Ascending aorta (tissue), 2 donors: ENCODE data around the gene LMNB1. TPM values are rescaled to one million over a fixed set of nuclear protein-coding genes. Genes with fewer than 3 reads are reported as not detected.
"Not testable (repeated sequence)": the region's sequence is repeated elsewhere in the genome, so short reads cannot be mapped to it uniquely, and the experiment has no call there.

Source experiments
- DNase-seq, 2 donors: peaks; one replicate each; pipeline ENCODE4 v3.0.0-alpha.2; 2019; ENCODE audit warnings: low spot score in 2 of 2
- H3K27ac ChIP-seq, 2 donors: fragments of 200-600 bp; sonication (generic); one replicate each; pipeline ENCODE4 v1.5.1; 2016 to 2017; ENCODE audit warnings: mild to moderate bottlenecking in 1 of 2
- H3K27me3 ChIP-seq: fragments of 200-600 bp; sonication (generic); one replicate; pipeline ENCODE4 v1.5.1; 2017
- H3K36me3 ChIP-seq, 2 donors: fragments of 200-600 bp; sonication (generic); one replicate each; pipeline ENCODE4 v1.5.1; 2016
- H3K4me1 ChIP-seq, 2 donors: fragments of 200-600 bp; sonication (generic); one replicate each; pipeline ENCODE4 v1.5.1; 2016 to 2017; ENCODE audit warnings: mild to moderate bottlenecking in 1 of 2
- H3K4me3 ChIP-seq, 2 donors: fragments of 200-600 bp; sonication (generic); one replicate each; pipeline ENCODE4 v1.5.1; 2016 to 2017; ENCODE audit warnings: mild to moderate bottlenecking in 1 of 2
- H3K9me3 ChIP-seq, 2 donors: fragments of 200-600 bp; sonication (generic); one replicate each; pipeline ENCODE4 v1.5.1; 2016
- CTCF ChIP-seq, 3 experiments: fragments of 200-600 bp in 2 of 3; fragments of 450-650 bp in 1 of 3; sonication (generic) in 2 of 3; IDR thresholded peaks; one replicate each; pipeline ENCODE4 v1.5.1; 2016 to 2019; ENCODE audit warnings: antibody characterized with exemption in 3 of 3, mild to moderate bottlenecking in 1 of 3, moderate library complexity in 1 of 3
- intact Hi-C: fragments of 100-400 bp; cut with DNase I; formaldehyde crosslinking; loops from one replicate; pipeline ENCODE4 v1.15.1; 2023
- total RNA-seq: library from RNA; depleted of rRNA; stranded (reverse); fragments of >200 nt; gene quantifications from one replicate; pipeline ENCODE4 v1.1.0, GENCODE V29; 2016

The LMNB1 gene
- total RNA-seq, 1 donor from 2014 or later = 1.3 TPM

GRCh38 chr5:126777257-126777974 lies 480 bp downstream of the LMNB1 start:
- Histone ChIP-seq H3K9me3 (no peaks in the 10 kb centered on the region), H3K27ac (peak overlapping the region; percentile 86 to 90), H3K36me3 (no peaks in the 10 kb centered on the region), H3K4me3 (peak overlapping the region; percentile 67 to 75), H3K4me1 (peaks cover 0 to 7% of the 10 kb centered on the region in 2 donors), H3K27me3 (no peaks in the 10 kb centered on the region)
- DNase-seq = peak in 1 of 2 donors; percentile 74
- intact Hi-C loops = loop anchor here (2.0 to 5.0 kb wide), 4 partner anchors 180 to 740 kb away; partner anchors contain the start of genes ALDH7A1, MARCHF3 and PRRC1
- TF ChIP-seq CTCF (IDR thresholded peaks at IDR 0.05) = peak in 1 of 3 experiments; percentile 6

GRCh38 chr5:126777975-126778674 lies 1.2 kb downstream of the LMNB1 start:
- no peak for TF ChIP-seq CTCF (IDR thresholded peaks at IDR 0.05)
- H3K4me3 ChIP-seq = peak overlapping the region; percentile 67 to 75
- DNase-seq = peak; percentile 68 to 93
- no peaks in the 10 kb centered on the region for H3K36me3 ChIP-seq
- H3K27ac ChIP-seq = peak overlapping the region; percentile 86 to 90
- intact Hi-C loops = loop anchor here (2.0 to 5.0 kb wide), 4 partner anchors 181 to 739 kb away; partner anchors contain the start of genes ALDH7A1, MARCHF3 and PRRC1
- H3K27me3 ChIP-seq = no peaks in the 10 kb centered on the region
- peaks cover 0 to 7% of the 10 kb centered on the region in 2 donors for H3K4me1 ChIP-seq
- no peaks in the 10 kb centered on the region for H3K9me3 ChIP-seq

- H3K9me3 ChIP-seq = no peaks in the 10 kb centered on the region
- DNase-seq = no peak
- peak overlapping the region; percentile 86 to 90 for H3K27ac ChIP-seq
- H3K27me3 ChIP-seq = no peaks in the 10 kb centered on the region
- H3K4me3 ChIP-seq = peak overlapping the region; percentile 67 to 75
- no peak for TF ChIP-seq CTCF (IDR thresholded peaks at IDR 0.05)
- no peaks in the 10 kb centered on the region for H3K36me3 ChIP-seq
- intact Hi-C loops = loop anchor here (5.0 kb wide), 3 partner anchors 182 to 738 kb away; partner anchors contain the start of genes ALDH7A1 and PRRC1
- peaks cover 0 to 7% of the 10 kb centered on the region in 2 donors for H3K4me1 ChIP-seq
These were observed 1.9 kb downstream of the LMNB1 start for GRCh38 chr5:126778675-126779403.

- intact Hi-C loops = loop anchor here (1.0 kb wide), 1 partner anchor 104 kb away; no protein-coding TSS in a partner anchor
- DNase-seq = no peak
- TF ChIP-seq CTCF (IDR thresholded peaks at IDR 0.05) = peak; percentile 55 to 69 (median 57)
- no peaks in the 10 kb centered on the region for H3K9me3 ChIP-seq
- H3K27ac ChIP-seq = no peak overlapping the region
- no peaks in the 10 kb centered on the region for H3K36me3 ChIP-seq
- no peak overlapping the region for H3K4me3 ChIP-seq
- H3K27me3 ChIP-seq = no peaks in the 10 kb centered on the region
- H3K4me1 ChIP-seq = peaks cover 0 to 7% of the 10 kb centered on the region in 2 donors
These were observed 3.4 kb downstream of the LMNB1 start for GRCh38 chr5:126780165-126780827.

GRCh38 chr5:126788409-126788808 lies 11.5 kb downstream of the LMNB1 start:
- H3K36me3 ChIP-seq, DNase-seq, H3K4me3 ChIP-seq, H3K27me3 ChIP-seq, H3K27ac ChIP-seq, intact Hi-C loops, H3K9me3 ChIP-seq, H3K4me1 ChIP-seq: not testable (repeated sequence)
